Mesenchymal stem cell (in vitro differentiated cells and primary cell): Measurements from ENCODE around the gene PLA1A.

Experiments
- DNase-seq: peaks from one replicate; pipeline ENCODE4 v3.0.0-alpha.2; 2013
- H2AFZ ChIP-seq: one replicate; pipeline ENCODE4 v1.6.1; 2013; ENCODE audit warnings: low read depth, mild to moderate bottlenecking, control low read depth, inconsistent platforms, low read length, moderate library complexity
- H2AK5ac ChIP-seq: 2 replicates; pipeline ENCODE4 v1.6.1; 2013; ENCODE audit warnings: low read length, moderate library complexity, mild to moderate bottlenecking, inconsistent platforms; ENCODE audit not compliant: severe bottlenecking
- H2BK120ac ChIP-seq: one replicate; pipeline ENCODE4 v1.6.1; 2013; ENCODE audit warnings: low read depth, mild to moderate bottlenecking, inconsistent platforms, low read length, moderate library complexity
- H2BK12ac ChIP-seq, 2 experiments: one replicate each; pipeline ENCODE4 v1.6.1; 2013; ENCODE audit warnings: inconsistent platforms in 2 of 2, low read length in 2 of 2, mild to moderate bottlenecking in 2 of 2, moderate library complexity in 2 of 2, control low read depth in 1 of 2
- H2BK15ac ChIP-seq: one replicate; pipeline ENCODE4 v1.6.1; 2013; ENCODE audit warnings: mild to moderate bottlenecking, low read depth, inconsistent platforms; ENCODE audit not compliant: poor library complexity, severe bottlenecking
- H2BK5ac ChIP-seq: 2 replicates; pipeline ENCODE4 v1.6.1; 2013; ENCODE audit warnings: low read depth, mild to moderate bottlenecking, low read length, control low read depth, inconsistent platforms; ENCODE audit not compliant: poor library complexity, severe bottlenecking
- H3K14ac ChIP-seq, 2 experiments: one replicate each; pipeline ENCODE4 v1.6.1; 2013; ENCODE audit warnings: inconsistent platforms in 2 of 2, low read length in 2 of 2, control low read depth in 1 of 2, mild to moderate bottlenecking in 1 of 2, moderate library complexity in 1 of 2
- H3K18ac ChIP-seq, 2 experiments: one replicate each; pipeline ENCODE4 v1.6.1; 2013; ENCODE audit warnings: inconsistent platforms in 2 of 2, low read length in 2 of 2, control low read depth in 1 of 2, low read depth in 1 of 2, mild to moderate bottlenecking in 1 of 2
- H3K23ac ChIP-seq, 2 experiments: one replicate each; pipeline ENCODE4 v1.6.1; 2013; ENCODE audit warnings: inconsistent platforms in 2 of 2, low read length in 2 of 2, mild to moderate bottlenecking in 2 of 2, moderate library complexity in 2 of 2, control low read depth in 1 of 2
- H3K27ac ChIP-seq: 2 replicates; pipeline ENCODE4 v1.5.1; 2013; ENCODE audit warnings: mild to moderate bottlenecking, moderate library complexity, low read length, control low read depth, inconsistent platforms; ENCODE audit not compliant: poor library complexity, severe bottlenecking
- H3K27me3 ChIP-seq, 2 experiments: 2 replicates each; pipeline versions ENCODE4 v1.6.1 to v1.7.0; 2013; ENCODE audit warnings: low read length in 2 of 2, mild to moderate bottlenecking in 2 of 2, moderate library complexity in 2 of 2, control low read depth in 1 of 2, inconsistent platforms in 1 of 2; ENCODE audit not compliant: control insufficient read depth in 1 of 2, insufficient read depth in 1 of 2
- H3K36me3 ChIP-seq, 2 experiments: 2 replicates each; pipeline versions ENCODE4 v1.6.1 to v1.7.0; 2013; ENCODE audit warnings: low read length in 2 of 2, control low read depth in 1 of 2, inconsistent platforms in 1 of 2, low read depth in 1 of 2, mild to moderate bottlenecking in 1 of 2; ENCODE audit not compliant: insufficient read depth in 2 of 2, control insufficient read depth in 1 of 2
- H3K4ac ChIP-seq, 2 experiments: one replicate each; pipeline ENCODE4 v1.6.1; 2013; ENCODE audit warnings: inconsistent platforms in 2 of 2, low read length in 2 of 2, mild to moderate bottlenecking in 2 of 2, moderate library complexity in 2 of 2, control low read depth in 1 of 2, low read depth in 1 of 2
- H3K4me1 ChIP-seq: 2 replicates; pipeline ENCODE4 v1.6.1; 2013; ENCODE audit warnings: low read depth, low read length, control low read depth; ENCODE audit not compliant: control insufficient read depth, insufficient read depth
- H3K4me2 ChIP-seq: 2 replicates; pipeline ENCODE4 v1.6.1; 2013; ENCODE audit warnings: low read length, mild to moderate bottlenecking, inconsistent platforms; ENCODE audit not compliant: poor library complexity, severe bottlenecking
- H3K4me3 ChIP-seq, 2 experiments: 2 replicates each; pipeline versions ENCODE4 v1.5.1 to v1.7.0; 2013; ENCODE audit warnings: low read length in 2 of 2, mild to moderate bottlenecking in 2 of 2, control low read depth in 1 of 2, low read depth in 1 of 2; ENCODE audit not compliant: insufficient read depth in 1 of 2
- H3K79me1 ChIP-seq: replicated peaks from 2 replicates; pipeline ENCODE4 v1.6.1; 2013; ENCODE audit warnings: mild to moderate bottlenecking, control low read depth, low read length, inconsistent platforms; ENCODE audit not compliant: poor library complexity, severe bottlenecking
- H3K9ac ChIP-seq: 2 replicates; pipeline ENCODE4 v1.7.0; 2013; ENCODE audit warnings: mild to moderate bottlenecking, low read length, moderate library complexity
- H3K9me3 ChIP-seq: 2 replicates; pipeline ENCODE4 v1.7.0; 2013; ENCODE audit warnings: mild to moderate bottlenecking, low read length; ENCODE audit not compliant: control insufficient read depth
- H4K8ac ChIP-seq: one replicate; pipeline ENCODE4 v1.6.1; 2013; ENCODE audit warnings: inconsistent platforms, mild to moderate bottlenecking, low read length, moderate library complexity
- H4K91ac ChIP-seq: one replicate; pipeline ENCODE4 v1.6.1; 2013; ENCODE audit warnings: mild to moderate bottlenecking, low read length, inconsistent platforms
- WGBS: methylation state at CpG from one replicate; pipeline ENCODE4 v1.1.7; 2013; ENCODE audit warnings: mixed read lengths; 5-methylcytosine and 5-hydroxymethylcytosine counted together

The PLA1A gene

DNA sequence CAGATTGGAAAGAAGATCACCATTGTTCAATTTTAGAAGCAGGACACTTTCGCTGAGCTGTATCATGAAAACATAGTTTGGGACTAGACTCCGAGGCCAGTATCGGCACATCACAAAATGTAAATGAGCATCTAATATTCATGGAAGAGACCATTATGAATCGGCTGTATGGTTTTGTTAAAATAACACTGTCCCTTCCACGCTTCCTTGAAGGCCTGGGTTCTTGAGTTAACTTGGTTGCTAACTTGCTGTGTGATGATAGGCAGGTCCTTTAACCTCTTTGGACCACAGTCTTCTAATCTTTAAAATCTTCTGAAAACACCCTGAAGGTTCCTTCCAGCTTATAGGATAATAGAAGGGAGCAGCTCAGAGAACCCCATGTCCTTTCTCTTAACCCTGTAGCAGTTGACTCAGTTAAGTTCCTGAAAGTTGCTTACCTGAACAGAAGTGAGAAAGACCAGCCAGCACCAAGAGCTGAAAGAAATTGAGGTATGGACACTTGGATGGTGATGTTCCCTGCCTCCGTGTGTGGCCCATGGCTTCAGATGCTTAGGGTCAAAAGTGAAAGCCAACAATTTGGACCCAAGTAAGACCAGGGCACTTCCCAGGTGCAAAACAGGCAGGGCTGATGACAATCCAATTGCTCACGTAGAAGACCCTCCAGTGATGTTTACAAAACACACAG lies 40.4 kb upstream of the PLA1A start:
- no peaks in the 10 kb centered on the region for H3K79me1 ChIP-seq
- WGBS, result 94% methylated on average over 7 of the region's 7 CpGs

GRCh38 chr3:119557877-119558269 lies 39.8 kb upstream of the PLA1A start:
- Histone ChIP-seq H3K27me3 (no peaks in the 10 kb centered on the region), H3K27ac (no peak overlapping the region), H2AK5ac (no peak overlapping the region), H2BK120ac (no peak overlapping the region), H2BK5ac (no peak overlapping the region), H3K4me2 (no peak overlapping the region), H2AFZ (no peak overlapping the region), H2BK15ac (no peak overlapping the region), H3K4me1 (peaks cover 3% of the 10 kb centered on the region), H3K18ac (no peak overlapping the region), H4K8ac (no peak overlapping the region), H3K79me1 (no peaks in the 10 kb centered on the region), H3K9ac (no peak overlapping the region), H4K91ac (no peak overlapping the region), H3K14ac (no peak overlapping the region), H3K4ac (no peak overlapping the region), H3K36me3 (no peaks in the 10 kb centered on the region), H3K23ac (no peak overlapping the region), H2BK12ac (no peak overlapping the region), H3K4me3 (no peak overlapping the region), H3K9me3 (no peaks in the 10 kb centered on the region)
- DNase-seq, result no peak
- WGBS, result 83% methylated on average over 3 of the region's 3 CpGs

More for the DNA sequence above, 40.4 kb upstream of the PLA1A start:
- Histone ChIP-seq H3K9ac (no peak overlapping the region), H3K36me3 (no peaks in the 10 kb centered on the region), H3K4me1 (peaks cover 3% of the 10 kb centered on the region), H2BK5ac (no peak overlapping the region), H2AK5ac (no peak overlapping the region), H3K14ac (no peak overlapping the region), H3K18ac (no peak overlapping the region), H4K91ac (no peak overlapping the region), H3K23ac (no peak overlapping the region), H3K27ac (no peak overlapping the region), H3K4me3 (no peak overlapping the region), H3K4ac (no peak overlapping the region), H3K9me3 (no peaks in the 10 kb centered on the region), H2BK120ac (no peak overlapping the region), H2AFZ (no peak overlapping the region), H4K8ac (no peak overlapping the region), H3K27me3 (no peaks in the 10 kb centered on the region), H2BK12ac (no peak overlapping the region), H3K4me2 (no peak overlapping the region), H2BK15ac (no peak overlapping the region)
- no peak for DNase-seq

DNA sequence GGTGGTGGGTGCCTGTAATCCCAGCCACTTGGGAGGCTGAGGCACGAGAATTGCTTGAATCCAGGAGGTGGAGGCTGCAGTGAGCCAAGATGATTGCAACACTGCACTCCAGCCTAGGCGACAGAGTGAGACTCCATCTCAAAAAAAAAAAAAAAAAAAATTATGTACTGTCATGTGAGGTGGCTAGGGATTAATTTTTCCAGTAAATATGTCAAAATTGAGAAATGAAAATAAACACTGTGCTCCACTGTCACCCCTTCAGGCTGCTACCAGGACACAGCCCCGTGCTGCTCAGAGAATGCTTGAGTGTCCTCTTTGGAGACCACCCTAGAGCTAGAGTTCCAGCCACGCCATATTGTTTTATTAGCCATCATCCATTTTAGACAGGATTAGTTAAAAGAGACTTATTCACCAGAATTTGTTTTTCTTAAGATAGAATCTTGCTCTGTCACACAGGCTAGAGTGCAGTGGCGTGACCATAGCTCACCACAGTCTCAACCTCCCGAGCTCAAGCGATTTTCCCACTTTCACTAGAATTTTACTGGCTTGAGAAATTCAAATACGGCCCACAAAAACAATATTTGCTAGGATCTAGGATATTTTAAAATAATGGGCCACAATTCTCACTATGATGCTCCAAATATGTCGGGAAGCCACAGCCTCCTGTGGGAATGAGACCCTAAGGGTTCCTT lies 38.9 kb upstream of the PLA1A start:
- H3K27ac ChIP-seq, result no peak overlapping the region
- H3K4me1 ChIP-seq, result peaks cover 3% of the 10 kb centered on the region
- no peak overlapping the region for H3K4me3 ChIP-seq
- no peak overlapping the region for H2BK5ac ChIP-seq
- no peak overlapping the region for H2BK12ac ChIP-seq
- H3K9ac ChIP-seq, result no peak overlapping the region
- no peaks in the 10 kb centered on the region for H3K79me1 ChIP-seq
- no peak overlapping the region for H2BK15ac ChIP-seq
- H3K14ac ChIP-seq, result no peak overlapping the region
- H4K91ac ChIP-seq, result no peak overlapping the region
- H3K23ac ChIP-seq, result no peak overlapping the region
- 94% methylated on average over 5 of the region's 9 CpGs for WGBS
- no peak overlapping the region for H2BK120ac ChIP-seq
- H3K18ac ChIP-seq, result no peak overlapping the region
- no peaks in the 10 kb centered on the region for H3K36me3 ChIP-seq
- H2AK5ac ChIP-seq, result no peak overlapping the region
- no peaks in the 10 kb centered on the region for H3K27me3 ChIP-seq
- no peak overlapping the region for H3K4ac ChIP-seq
- no peak overlapping the region for H3K4me2 ChIP-seq
- H2AFZ ChIP-seq, result no peak overlapping the region
- DNase-seq, result no peak
- no peaks in the 10 kb centered on the region for H3K9me3 ChIP-seq
- H4K8ac ChIP-seq, result no peak overlapping the region

- no peak within 1 kb of the TSS for H2BK5ac ChIP-seq
- no peak within 1 kb of the TSS for H3K14ac ChIP-seq
- no peak within 1 kb of the TSS for H3K9ac ChIP-seq
- H3K27ac ChIP-seq, result no peak within 1 kb of the TSS
- H4K91ac ChIP-seq, result no peak within 1 kb of the TSS
- H3K9me3 ChIP-seq, result peaks cover 2% of the 10 kb centered on the region
- H2BK120ac ChIP-seq, result no peak within 1 kb of the TSS
- no peak within 1 kb of the TSS for H2AFZ ChIP-seq
- no peak within 1 kb of the TSS for H3K23ac ChIP-seq
- H4K8ac ChIP-seq, result no peak within 1 kb of the TSS
- H3K4ac ChIP-seq, result no peak within 1 kb of the TSS
- no peak within 1 kb of the TSS for H3K18ac ChIP-seq
- H2AK5ac ChIP-seq, result no peak within 1 kb of the TSS
- no peak within 1 kb of the TSS for H3K4me3 ChIP-seq
- no peak within 1 kb of the TSS for H2BK12ac ChIP-seq
- no peak within 1 kb of the TSS for H2BK15ac ChIP-seq
- peak; percentile 46 for DNase-seq
- peaks cover 3% of the 10 kb centered on the region for H3K4me1 ChIP-seq
- no peaks in the 10 kb centered on the region for H3K27me3 ChIP-seq
- H3K4me2 ChIP-seq, result no peak within 1 kb of the TSS
- H3K36me3 ChIP-seq, result no peaks in the 10 kb centered on the region
- whole genome bisulfite sequencing, result 33% methylated on average over 6 of the region's 7 CpGs
- no peaks in the 10 kb centered on the region for H3K79me1 ChIP-seq
These were observed 38.2 kb upstream of the PLA1A start, which contains the start of gene CD80 for GRCh38 chr3:119559441-119559963. CD80 (minus strand) TSS chr3:119559614; CDS start chr3:119557728, 1,886 bp downstream.
